HG02840 (cell line): ENCODE data around the gene OSBPL2.

Experiments
- ATAC-seq: cut with Tn5 transposase; IDR thresholded peaks from one replicate; pipeline ENCODE4 v1.9.1; 2021; ENCODE audit warnings: mild to moderate bottlenecking, moderate library complexity, moderate number of reproducible peaks; ENCODE audit not compliant: unreplicated experiment, low FRiP score

The OSBPL2 gene

GRCh38 chr20:62277253-62277652 is 38.9 kb downstream of the OSBPL2 start:
- no peak for ATAC-seq

GRCh38 chr20:62280303-62280702 is 42.0 kb downstream of the OSBPL2 start:
- no peak for ATAC-seq

DNA sequence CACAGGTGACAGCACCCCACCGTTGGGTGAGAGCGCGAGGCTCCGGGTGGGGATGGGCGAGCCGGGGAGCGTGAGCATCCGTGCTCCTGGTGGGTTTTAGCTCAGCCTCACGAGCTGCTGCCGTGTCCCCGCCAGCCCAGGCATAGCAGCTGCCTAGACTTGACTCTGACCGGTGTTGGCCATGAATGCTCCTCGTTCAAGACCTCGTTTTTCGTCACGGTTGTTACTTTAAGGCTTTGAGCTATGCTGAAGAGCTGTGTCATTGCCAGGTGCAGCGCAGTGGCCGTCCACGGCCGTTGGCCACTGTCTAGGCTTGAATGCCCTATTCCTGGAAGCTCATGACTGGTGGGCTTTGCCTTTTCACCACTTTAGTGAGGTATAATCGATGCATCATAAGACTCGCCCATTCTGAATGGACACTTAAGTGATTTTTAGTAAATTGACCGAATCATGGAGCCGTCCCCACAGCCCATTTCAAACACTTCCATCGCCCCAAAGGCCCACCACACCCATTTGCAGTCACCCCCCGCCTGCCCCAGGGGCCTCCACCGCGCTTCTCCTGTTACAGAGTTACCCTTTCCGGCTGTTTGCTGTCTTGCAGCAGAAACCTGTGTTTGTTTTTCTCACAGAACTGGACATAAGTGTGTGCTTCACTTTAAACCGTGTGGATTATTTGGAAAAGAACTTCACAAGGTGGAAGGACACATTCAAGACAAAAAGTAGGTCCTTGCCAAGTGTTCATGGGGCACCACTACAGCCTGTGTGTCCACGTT is 43.0 kb downstream of the OSBPL2 start:
- ATAC-seq: no peak

DNA sequence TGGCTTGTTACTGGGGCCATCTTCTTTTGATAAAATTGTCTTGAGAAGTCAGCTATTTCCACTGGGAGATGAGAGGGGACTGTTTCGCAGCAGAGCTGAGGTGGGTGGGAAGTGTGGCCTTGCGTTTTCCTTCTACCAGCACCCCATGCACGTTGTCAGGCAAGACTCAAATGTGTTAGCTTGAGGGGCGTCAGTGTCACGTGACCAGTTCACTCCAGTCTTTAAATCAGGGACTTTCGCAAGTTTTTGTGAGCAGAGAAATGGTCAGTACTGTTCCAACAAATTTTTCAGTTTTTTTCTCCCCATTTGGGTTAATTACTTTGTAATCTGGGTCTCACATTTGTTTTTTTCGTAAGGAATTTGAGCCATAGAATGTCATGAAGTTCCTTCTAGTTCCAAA is 43.8 kb downstream of the OSBPL2 start:
- ATAC-seq: no peak

DNA sequence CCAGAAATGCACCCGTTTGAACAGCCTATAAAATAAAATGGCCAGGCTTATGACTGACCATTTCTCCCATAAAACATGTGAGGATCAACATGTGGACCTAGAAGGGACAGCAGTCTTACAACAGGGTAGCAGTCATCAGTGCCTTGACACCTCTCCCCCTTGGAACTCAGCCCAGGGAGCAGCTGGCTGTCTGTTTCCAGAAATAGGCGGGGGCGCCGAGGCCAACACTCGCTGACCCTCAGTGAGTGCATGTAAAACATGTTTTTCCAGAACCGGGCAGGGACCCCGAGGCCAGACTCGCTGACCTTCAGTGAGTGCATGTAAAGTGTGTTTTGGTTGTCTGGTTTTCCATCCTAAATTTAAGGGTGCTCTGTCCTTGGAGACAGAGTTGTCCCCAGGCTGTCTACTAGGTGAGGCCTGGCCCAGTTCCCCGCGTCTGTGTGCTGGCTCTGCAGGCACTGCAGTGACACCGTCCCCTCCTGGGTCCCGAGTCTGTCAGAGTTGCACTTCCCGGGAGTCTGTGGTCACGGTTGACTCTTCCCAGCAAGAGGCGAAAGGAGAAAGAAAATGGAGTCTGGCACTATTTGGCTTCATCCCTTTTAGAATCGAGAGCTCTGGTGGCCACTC is 44.7 kb downstream of the OSBPL2 start:
- ATAC-seq: no peak

GRCh38 chr20:62284448-62284847 is 46.1 kb downstream of the OSBPL2 start:
- no peak for ATAC-seq

- no peak for ATAC-seq
These were observed 46.8 kb downstream of the OSBPL2 start for GRCh38 chr20:62285151-62285550.

- no peak for ATAC-seq
These were observed 47.4 kb downstream of the OSBPL2 start for GRCh38 chr20:62285722-62286121.

DNA sequence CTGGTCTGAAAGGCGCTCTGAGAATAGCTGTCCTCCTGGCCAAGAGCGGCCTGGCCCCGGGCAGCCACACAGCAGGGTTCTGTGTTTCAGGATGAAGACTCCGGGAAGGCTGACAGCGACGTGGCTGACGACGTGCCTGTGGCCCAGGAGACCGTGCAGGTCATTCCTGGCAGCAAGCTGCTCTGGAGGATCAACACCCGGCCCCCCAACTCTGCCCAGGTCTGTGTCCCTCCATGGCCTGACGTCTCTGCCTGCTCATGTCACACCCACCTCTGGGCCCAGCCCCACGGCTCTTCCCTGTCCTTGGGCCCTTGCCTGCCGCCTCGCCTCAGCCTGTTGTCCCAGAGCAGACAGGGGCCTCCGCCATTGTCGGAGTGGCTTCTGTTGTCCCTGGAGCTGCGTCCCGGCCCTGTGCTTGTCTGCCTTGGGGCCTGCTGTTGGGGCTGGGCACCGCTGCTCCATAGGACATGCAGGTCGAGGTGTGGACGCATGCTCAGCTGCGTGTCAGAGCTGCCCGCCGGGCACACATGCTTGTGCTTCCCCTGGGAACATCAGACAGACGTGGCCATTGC is 48.3 kb downstream of the OSBPL2 start:
- ATAC-seq: no peak

DNA sequence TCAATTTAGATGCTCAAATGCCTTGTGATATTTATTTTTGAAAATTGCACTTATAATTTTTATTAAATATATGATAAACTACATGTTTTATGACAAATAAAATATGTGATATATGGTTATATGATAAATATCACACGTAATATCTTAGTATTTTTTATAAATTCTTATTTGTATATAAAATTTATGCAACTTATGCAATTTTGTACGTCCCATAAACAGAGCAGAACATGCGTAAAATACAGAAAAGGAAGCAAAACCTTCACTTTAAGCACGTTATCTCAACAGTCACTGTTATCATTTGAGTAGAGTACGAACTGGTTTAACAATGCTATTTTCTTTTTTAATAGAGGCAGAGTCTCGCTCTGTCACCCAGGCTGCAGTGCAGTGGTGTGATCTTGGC is 48.8 kb downstream of the OSBPL2 start:
- ATAC-seq: no peak

DNA sequence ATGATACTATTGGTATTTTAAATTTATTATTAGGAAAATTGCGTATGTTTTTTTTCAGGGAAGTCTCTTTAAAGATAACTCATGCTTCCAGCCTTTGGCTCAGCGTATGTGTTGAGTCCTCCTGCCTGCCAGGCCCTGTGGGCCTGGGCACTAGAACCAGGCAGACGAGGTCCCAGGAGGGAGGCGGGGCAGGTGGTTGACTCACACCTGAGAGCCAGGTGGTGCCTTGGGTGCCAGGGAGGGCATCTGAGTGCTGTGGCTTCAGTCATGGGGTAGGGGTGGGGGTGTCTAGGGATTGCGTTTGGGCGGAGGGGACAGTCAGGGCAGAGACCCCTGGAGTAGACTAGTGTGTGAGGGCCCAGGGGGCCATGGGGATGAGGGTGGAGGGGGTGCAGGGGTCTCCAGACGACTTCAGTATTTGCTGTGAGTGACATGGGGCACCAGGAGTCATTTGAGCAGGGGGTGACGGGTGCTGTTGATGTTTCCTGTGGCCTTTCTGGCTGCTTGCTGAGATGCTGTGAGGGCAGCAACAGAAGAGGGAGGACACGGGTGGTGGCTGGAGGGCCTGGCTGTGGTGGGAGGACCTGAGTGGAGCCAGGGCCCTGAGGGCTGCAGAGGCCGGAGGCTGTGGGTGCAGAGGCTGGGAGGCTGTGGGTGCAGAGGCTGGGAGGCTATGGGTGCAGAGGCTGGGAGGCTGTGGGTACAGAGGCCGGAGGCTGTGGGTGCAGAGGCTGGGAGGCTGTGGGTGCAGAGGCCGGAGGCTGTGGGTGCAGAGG is 49.6 kb downstream of the OSBPL2 start:
- no peak for ATAC-seq

DNA sequence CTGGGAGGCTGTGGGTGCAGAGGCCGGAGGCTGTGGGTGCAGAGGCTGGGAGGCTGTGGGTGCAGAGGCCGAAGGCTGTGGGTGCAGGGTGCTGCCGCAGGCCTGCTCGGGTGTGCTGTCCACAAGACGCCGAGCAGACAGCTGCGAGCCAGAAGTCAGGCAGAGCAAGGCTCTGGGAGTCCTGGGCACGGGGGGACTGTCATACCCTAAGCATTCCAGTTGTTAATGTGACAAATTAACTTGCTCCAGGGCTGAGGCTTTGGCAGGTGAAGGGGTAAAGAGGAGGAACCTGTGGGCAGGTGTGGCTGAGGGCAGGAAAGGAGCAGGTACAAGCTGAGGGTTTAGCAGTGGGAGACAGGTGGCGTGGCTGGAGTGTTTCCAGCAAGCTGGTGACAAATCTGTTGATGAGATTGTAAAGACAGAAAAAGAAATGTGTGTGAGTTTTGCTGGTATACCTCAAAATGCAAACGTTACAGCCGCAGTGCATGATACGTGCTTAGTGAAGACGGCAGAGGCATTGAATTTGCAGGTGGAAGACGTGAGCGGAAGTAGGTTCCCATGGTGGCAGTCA is 50.3 kb downstream of the OSBPL2 start:
- ATAC-seq: no peak

GRCh38 chr20:62289131-62289530 is 50.8 kb downstream of the OSBPL2 start:
- ATAC-seq: no peak

DNA sequence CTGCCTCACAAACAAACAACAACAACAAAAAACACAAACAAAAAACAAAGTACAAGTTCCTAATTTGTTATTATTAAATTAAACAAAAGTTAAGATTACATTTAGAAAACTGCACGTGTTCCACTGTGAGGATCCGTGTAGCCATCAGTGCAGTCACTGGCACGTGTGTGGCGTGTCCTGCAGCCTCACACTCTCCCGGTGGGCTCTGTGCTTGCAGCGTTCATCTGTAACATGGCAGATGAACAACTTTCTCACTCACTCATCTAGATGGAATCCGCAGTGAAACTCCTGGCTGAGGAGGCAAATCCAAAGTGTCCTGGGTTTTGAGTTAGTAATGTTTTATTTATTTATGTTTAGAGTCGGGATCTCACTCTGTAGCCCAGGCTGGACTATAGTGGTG is 51.6 kb downstream of the OSBPL2 start:
- ATAC-seq: no peak

DNA sequence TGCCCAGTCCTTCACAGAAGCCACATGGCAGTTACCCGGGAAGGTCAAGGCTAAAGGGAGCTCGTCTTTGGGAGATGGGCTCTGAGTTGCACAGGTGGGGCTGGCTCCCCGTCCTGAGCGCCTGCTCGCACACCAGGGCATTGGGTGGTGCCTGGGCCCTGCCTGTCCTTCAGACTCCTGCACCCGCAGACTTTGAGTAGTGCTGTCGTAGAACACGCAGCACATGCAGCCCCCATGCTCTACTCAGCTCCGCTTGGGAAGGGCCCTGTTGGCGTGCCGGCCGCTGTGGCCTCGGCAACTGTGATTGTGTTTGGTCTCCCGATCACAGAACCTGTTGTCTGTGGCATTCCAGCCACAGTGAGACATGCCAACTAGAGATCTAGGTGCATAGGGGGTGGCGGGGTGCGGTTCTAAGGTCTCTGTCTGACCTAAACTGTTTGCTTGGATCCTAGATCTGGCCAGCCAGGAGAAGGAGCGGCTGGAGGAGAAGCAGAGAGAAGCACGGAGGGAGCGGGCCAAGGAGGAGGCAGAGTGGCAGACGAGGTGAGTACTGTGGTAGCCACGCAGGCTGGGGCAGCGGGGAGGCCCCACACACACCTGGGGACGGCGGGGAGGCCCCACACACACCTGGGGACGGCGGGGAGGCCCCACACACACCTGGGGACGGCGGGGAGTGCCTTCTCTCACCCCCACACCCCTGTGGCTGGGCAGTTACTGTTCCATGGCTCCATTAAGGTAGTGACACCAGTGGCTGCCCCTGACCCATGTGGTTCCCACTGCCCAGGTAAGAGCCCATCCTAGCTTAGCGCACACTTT is 53.1 kb downstream of the OSBPL2 start:
- ATAC-seq: no peak

- ATAC-seq: no peak
These were observed 53.8 kb downstream of the OSBPL2 start for GRCh38 chr20:62292108-62292507.

DNA sequence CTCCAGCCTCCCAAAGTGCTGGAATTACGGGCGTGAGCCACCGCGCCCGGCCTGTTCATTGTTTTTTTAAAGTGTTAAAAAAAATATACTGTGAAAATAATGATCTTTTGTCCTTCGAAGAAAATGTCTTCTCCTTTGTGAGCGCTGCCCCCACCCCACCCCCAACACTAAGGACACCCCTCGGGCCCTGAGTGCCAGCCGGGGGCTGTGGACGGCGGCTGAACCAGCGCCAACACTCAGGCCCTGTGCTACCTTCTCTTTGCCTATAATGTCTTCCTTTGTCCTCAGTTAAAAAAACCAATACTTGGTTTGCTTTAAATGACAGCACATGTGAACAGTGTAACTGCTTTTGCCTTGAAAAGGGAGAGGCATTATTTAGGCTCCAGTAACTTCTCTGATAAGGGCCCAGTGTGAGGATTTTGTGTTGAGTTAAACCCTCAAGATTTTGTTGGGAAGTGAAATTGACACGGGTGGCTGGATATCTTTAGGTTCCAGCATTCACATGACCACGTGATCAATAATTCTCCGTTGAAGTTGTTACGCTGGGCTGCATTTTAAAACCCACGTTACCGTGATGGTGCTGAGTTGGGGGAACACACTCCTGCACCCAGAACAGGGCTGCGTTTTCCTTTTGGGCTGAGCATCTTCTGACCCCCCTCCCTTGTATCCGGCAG is 54.9 kb downstream of the OSBPL2 start:
- no peak for ATAC-seq

DNA sequence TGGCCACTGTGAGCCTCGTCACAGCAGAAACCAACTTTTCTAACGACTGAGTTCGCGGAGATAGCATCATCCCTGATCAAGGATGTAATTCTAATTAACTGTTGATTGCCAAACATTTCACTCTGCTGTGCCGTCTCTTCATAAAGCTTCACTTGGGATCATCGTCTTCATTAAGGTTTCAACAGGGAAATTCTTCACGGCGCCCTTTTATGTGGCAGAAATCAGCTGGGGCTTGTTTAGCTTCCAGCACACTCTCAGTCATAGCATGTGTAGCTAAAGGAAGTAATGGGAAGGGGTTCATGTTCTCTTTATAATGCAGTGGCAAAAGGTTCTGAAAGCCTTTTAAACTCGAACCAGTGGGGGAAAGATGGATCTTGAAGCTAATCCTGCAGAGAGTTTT is 55.6 kb downstream of the OSBPL2 start:
- ATAC-seq: no peak

DNA sequence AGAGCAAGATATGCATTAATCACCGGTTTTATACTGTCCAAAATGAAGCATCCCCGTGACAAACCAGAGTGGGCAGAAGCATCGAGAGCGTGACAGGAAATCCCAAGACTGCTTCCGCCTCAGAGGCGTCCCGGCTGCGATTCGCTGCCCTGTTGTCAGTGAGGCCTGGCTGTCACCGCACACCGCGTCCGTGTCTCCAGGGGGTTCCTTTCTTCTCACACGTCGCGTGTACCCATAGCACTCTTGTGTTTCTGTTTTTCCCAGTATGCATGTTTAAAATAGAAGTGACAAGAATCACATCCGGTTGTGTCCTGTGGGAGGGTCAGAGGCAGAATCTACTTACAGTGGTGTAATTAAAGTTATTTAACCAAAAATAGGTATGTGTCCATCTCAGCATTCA is 56.2 kb downstream of the OSBPL2 start:
- ATAC-seq: no peak
